PC-9 (cell line): Measurements from ENCODE around the gene CFAP210. TPM values are rescaled to one million over a fixed set of nuclear protein-coding genes. Genes with fewer than 3 reads are reported as not detected.

Experiments
- BruUV-seq: library from RNA; stranded (reverse); fragments of 400-500 nt; replicated peaks from 2 replicates; lab custom pipeline; 2021; lab: Mats Ljungman, UMichigan
- CTCF ChIA-PET: fragments of 300-600 bp; sonication (Branson Sonifier 250); formaldehyde crosslinking; loops from one replicate; lab custom pipeline; 2022; ENCODE audit warnings: antibody characterized with exemption; lab: Charles Lee
- POLR2A ChIA-PET: fragments of 300-600 bp; sonication (Branson Sonifier 250); formaldehyde crosslinking; loops from one replicate; lab custom pipeline; 2022; ENCODE audit warnings: antibody characterized with exemption; ENCODE audit not compliant: unreplicated experiment; lab: Charles Lee
- DNase-seq, 2 experiments: peaks; one replicate each; pipeline versions ENCODE4 v3.0.0 to v3.0.0-alpha.2; 2015 to 2022; ENCODE audit warnings: mixed read lengths in 1 of 2
- H2AFZ ChIP-seq: fragments of 200-600 bp; sonication (generic); 2 replicates; pipeline ENCODE4 v1.8.1; 2017; ENCODE audit warnings: antibody characterized with exemption
- H3F3A ChIP-seq: fragments of 200-600 bp; sonication (generic); 2 replicates; pipeline ENCODE4 v1.8.1; 2017; ENCODE audit warnings: antibody characterized with exemption, mild to moderate bottlenecking, low read depth; ENCODE audit not compliant: insufficient read depth
- H3K27ac ChIP-seq: fragments of 200-600 bp; sonication (generic); 2 replicates; pipeline ENCODE4 v1.6.1; 2016; ENCODE audit warnings: mixed run types
- H3K27me3 ChIP-seq: fragments of 200-600 bp; sonication (generic); 2 replicates; pipeline ENCODE4 v1.6.1; 2016; ENCODE audit warnings: low read depth, mixed run types; ENCODE audit not compliant: insufficient read depth
- H3K36me3 ChIP-seq: fragments of 200-600 bp; sonication (generic); 2 replicates; pipeline ENCODE4 v1.6.1; 2016; ENCODE audit warnings: low read depth, mixed run types
- H3K4me1 ChIP-seq: fragments of 200-600 bp; sonication (generic); replicated peaks from 2 replicates; pipeline ENCODE4 v1.6.1; 2016; ENCODE audit warnings: mixed run types; ENCODE audit not compliant: insufficient read depth
- H3K4me2 ChIP-seq: fragments of 200-600 bp; sonication (generic); 2 replicates; pipeline ENCODE4 v1.6.1; 2017; ENCODE audit warnings: mixed run types
- H3K4me3 ChIP-seq: fragments of 200-600 bp; sonication (generic); 2 replicates; pipeline ENCODE4 v1.6.1; 2016; ENCODE audit warnings: mixed run types
- H3K79me2 ChIP-seq: fragments of 200-600 bp; sonication (generic); 2 replicates; pipeline ENCODE4 v1.6.1; 2017; ENCODE audit warnings: low read depth, mixed run types
- H3K9me2 ChIP-seq: fragments of 200-600 bp; sonication (generic); 2 replicates; pipeline ENCODE4 v1.8.1; 2017; ENCODE audit warnings: mild to moderate bottlenecking; ENCODE audit not compliant: insufficient read depth
- H3K9me3 ChIP-seq: fragments of 200-600 bp; sonication (generic); 2 replicates; pipeline ENCODE4 v1.8.1; 2016; ENCODE audit warnings: low read depth; ENCODE audit not compliant: insufficient read depth
- H4K20me1 ChIP-seq: fragments of 200-600 bp; sonication (generic); 2 replicates; pipeline ENCODE4 v1.8.1; 2017; ENCODE audit not compliant: insufficient read depth
- CTCF ChIP-seq: fragments of 200-600 bp; sonication (generic); conservative IDR thresholded peaks from 2 replicates; pipeline ENCODE4 v1.6.1; 2017; ENCODE audit warnings: mixed run types, antibody characterized with exemption, mild to moderate bottlenecking, moderate library complexity
- EZH2 ChIP-seq: fragments of 200-600 bp; sonication (generic); IDR thresholded peaks from 2 replicates; pipeline ENCODE4 v1.8.0; 2017; ENCODE audit warnings: antibody characterized with exemption, low read depth
- intact Hi-C: fragments of 100-400 bp; cut with micrococcal nuclease; formaldehyde crosslinking; loops from one replicate; pipeline ENCODE4 v1.10.0; 2022; ENCODE audit not compliant: unreplicated experiment
- total RNA-seq: library from RNA; stranded (reverse); gene quantifications from 2 replicates; pipeline ENCODE4 v1.2.3, GENCODE V29; 2021

CFAP210 gene
- total RNA-seq, 1 experiment from 2014 or later: 0.96 TPM

- no peak overlapping the region for H3K4me2 ChIP-seq
- H4K20me1 ChIP-seq: no peaks in the 10 kb centered on the region
- no peak for DNase-seq
- intact Hi-C loops: no loop called here
- no peaks in the 10 kb centered on the region for H3K9me3 ChIP-seq
- H3K27ac ChIP-seq: no peak overlapping the region
- ChIA-PET POLR2A (no interaction called here), CTCF (no interaction called here)
- no peak overlapping the region for H2AFZ ChIP-seq
- peaks cover 8% of the 10 kb centered on the region; the same call in 1 of the 2 replicates for H3K36me3 ChIP-seq
- no peaks in the 10 kb centered on the region for H3K79me2 ChIP-seq
- no peak overlapping the region for H3K4me3 ChIP-seq
- H3K27me3 ChIP-seq: no peaks in the 10 kb centered on the region
- H3F3A ChIP-seq: no peaks in the 10 kb centered on the region
- H3K4me1 ChIP-seq: no peaks in the 10 kb centered on the region
- BruUV-seq: no TSS peak
- H3K9me2 ChIP-seq: no peaks in the 10 kb centered on the region
- TF ChIP-seq EZH2 (no peak), CTCF (no peak)
These were observed 54.1 kb downstream of the CFAP210 start for GRCh38 chr2:169640104-169640503.

DNA sequence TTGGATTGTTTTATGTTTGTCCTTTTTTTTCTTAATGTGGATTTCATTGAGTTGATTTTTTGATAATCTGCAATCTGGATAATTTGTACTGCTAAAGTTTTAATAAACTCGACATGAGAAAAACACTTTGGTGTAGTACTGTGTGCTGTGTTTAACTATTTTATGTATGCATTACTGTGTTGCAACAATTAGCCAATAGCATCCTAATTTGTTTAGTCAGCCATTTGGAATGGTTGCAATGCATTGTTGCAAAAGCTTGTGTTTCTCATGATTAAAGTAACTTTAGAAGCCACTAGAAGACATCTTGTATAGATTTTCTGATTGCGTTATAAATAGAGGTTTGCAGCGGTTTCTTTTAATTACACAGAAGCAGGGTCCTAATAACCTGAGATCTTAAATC is 56.6 kb downstream of the CFAP210 start:
- Histone ChIP-seq H3K4me2 (no peak overlapping the region), H3K4me3 (no peak overlapping the region), H3F3A (no peaks in the 10 kb centered on the region), H3K36me3 (peaks cover 11% of the 10 kb centered on the region; the same call in 1 of the 2 replicates), H3K9me3 (no peaks in the 10 kb centered on the region), H3K27ac (no peak overlapping the region), H3K27me3 (no peaks in the 10 kb centered on the region), H3K4me1 (no peaks in the 10 kb centered on the region), H2AFZ (no peak overlapping the region), H3K79me2 (no peaks in the 10 kb centered on the region), H4K20me1 (no peaks in the 10 kb centered on the region), H3K9me2 (no peaks in the 10 kb centered on the region)
- BruUV-seq: no TSS peak
- POLR2A ChIA-PET: no interaction called here
- TF ChIP-seq CTCF (no peak), EZH2 (no peak)
- CTCF ChIA-PET: no interaction called here
- intact Hi-C loops: no loop called here
- peak in 1 of 2 experiments; percentile 35 for DNase-seq

DNA sequence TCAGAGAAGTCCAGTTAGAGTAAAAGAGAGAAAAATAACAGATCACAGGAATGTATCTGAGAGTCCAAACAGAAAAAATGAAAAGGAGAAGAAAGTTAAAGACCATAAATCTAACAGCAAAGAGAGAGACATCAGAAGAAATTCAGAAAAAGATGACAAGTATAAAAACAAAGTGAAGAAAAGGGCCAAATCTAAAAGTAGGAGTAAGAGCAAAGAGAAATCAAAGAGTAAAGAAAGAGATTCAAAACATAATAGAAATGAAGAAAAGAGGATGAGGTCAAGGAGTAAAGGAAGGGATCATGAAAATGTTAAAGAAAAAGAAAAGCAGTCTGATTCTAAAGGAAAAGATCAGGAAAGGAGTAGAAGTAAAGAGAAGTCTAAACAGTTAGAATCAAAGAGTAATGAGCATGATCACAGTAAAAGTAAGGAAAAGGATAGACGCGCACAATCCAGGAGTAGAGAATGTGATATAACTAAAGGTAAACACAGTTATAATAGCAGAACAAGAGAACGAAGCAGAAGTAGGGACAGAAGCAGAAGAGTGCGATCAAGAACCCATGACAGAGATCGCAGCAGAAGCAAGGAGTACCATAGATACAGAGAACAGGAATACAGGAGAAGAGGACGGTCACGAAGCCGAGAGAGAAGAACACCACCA is 57.6 kb downstream of the CFAP210 start:
- Histone ChIP-seq H3K36me3 (peaks cover 18% of the 10 kb centered on the region; the same call in 1 of the 2 replicates), H3K9me3 (no peaks in the 10 kb centered on the region), H4K20me1 (no peaks in the 10 kb centered on the region), H3F3A (no peaks in the 10 kb centered on the region), H3K9me2 (no peaks in the 10 kb centered on the region), H3K4me1 (no peaks in the 10 kb centered on the region), H3K4me2 (no peak overlapping the region), H3K27ac (no peak overlapping the region), H3K79me2 (no peaks in the 10 kb centered on the region), H2AFZ (no peak overlapping the region), H3K27me3 (no peaks in the 10 kb centered on the region), H3K4me3 (no peak overlapping the region)
- BruUV-seq: TSS peak; percentile 88
- TF ChIP-seq EZH2: no peak
- TF ChIP-seq CTCF: no peak
- ChIA-PET POLR2A (no interaction called here), CTCF (no interaction called here)
- no peak for DNase-seq
- intact Hi-C loops: no loop called here
